K562 (cell line): ENCODE measurements around the gene AGMO.

ENCODE experiments used
- CBFA2T3 ChIP-seq: fragments of 450-650 bp; IDR thresholded peaks from 2 replicates; pipeline ENCODE4 v1.6.1; 2017
- TAF15 ChIP-seq: fragments of 200-400 bp; formaldehyde crosslinking; IDR thresholded peaks from 2 replicates; pipeline ENCODE4 v1.6.1; 2017; ENCODE audit warnings: mild to moderate bottlenecking, low read depth, low read length, moderate library complexity

GRCh38 chr7:15593382-15593781, 31.6 kb upstream of the AGMO start:
- TF ChIP-seq CBFA2T3 (no peak), TAF15 (no peak)
